Panc1 (cell line): Measurements from ENCODE around the gene KLHL3. TPM values are rescaled to one million over a fixed set of nuclear protein-coding genes. Genes with fewer than 3 reads are reported as not detected.

Experiments used
- ATAC-seq: fragments of 200-7000 bp; cut with Tn5 transposase; 2 replicates; pipeline ENCODE4 v1.9.1; 2020; ENCODE audit warnings: mild to moderate bottlenecking, moderate library complexity
- BruUV-seq: library from RNA; stranded (reverse); fragments of 400-500 nt; replicated peaks from 2 replicates; lab custom pipeline; 2021; lab: Mats Ljungman, UMichigan
- CTCF ChIA-PET: fragments of 300-600 bp; sonication (Branson Sonifier 250); formaldehyde crosslinking; loops from one replicate; lab custom pipeline; 2022; ENCODE audit warnings: antibody characterized with exemption; lab: Charles Lee
- POLR2A ChIA-PET: fragments of 300-600 bp; sonication (Branson Sonifier 250); formaldehyde crosslinking; loops from one replicate; lab custom pipeline; 2022; ENCODE audit warnings: antibody characterized with exemption; lab: Charles Lee
- DNase-seq: peaks from one replicate; pipeline ENCODE4 v3.0.0-alpha.2; 2010; ENCODE audit warnings: low read depth, low spot score
- H3K27ac ChIP-seq: 2 replicates; pipeline ENCODE4 v1.5.1; 2011; ENCODE audit warnings: mild to moderate bottlenecking, low read length, inconsistent platforms
- H3K27me3 ChIP-seq: fragments of 200-500 bp; sonication (Bioruptor generic); 2 replicates; pipeline ENCODE4 v1.6.0; 2014; ENCODE audit warnings: low read length, inconsistent platforms; ENCODE audit not compliant: control insufficient read depth, insufficient read depth
- H3K36me3 ChIP-seq: fragments of 200-500 bp; sonication (Bioruptor generic); 2 replicates; pipeline ENCODE4 v1.5.1; 2014; ENCODE audit warnings: inconsistent platforms, mild to moderate bottlenecking, low read length, moderate library complexity; ENCODE audit not compliant: control insufficient read depth, insufficient read depth
- H3K4me1 ChIP-seq: 2 replicates; pipeline ENCODE4 v1.5.1; 2011; ENCODE audit warnings: inconsistent platforms, mild to moderate bottlenecking, low read length, moderate library complexity; ENCODE audit not compliant: control insufficient read depth, insufficient read depth
- H3K4me3 ChIP-seq, 2 experiments: 2 replicates each; pipeline ENCODE4 v1.5.1; 2011 to 2012; ENCODE audit warnings: low read depth in 2 of 2, low read length in 2 of 2, mild to moderate bottlenecking in 2 of 2, inconsistent platforms in 1 of 2, moderate library complexity in 1 of 2
- H3K9me3 ChIP-seq: fragments of 200-500 bp; sonication (Bioruptor generic); 2 replicates; pipeline ENCODE4 v1.5.1; 2014; ENCODE audit warnings: low read depth, mild to moderate bottlenecking, inconsistent platforms, low read length, moderate library complexity; ENCODE audit not compliant: control insufficient read depth, insufficient read depth
- CTCF ChIP-seq: fragments of 450-650 bp; IDR thresholded peaks from 2 replicates; pipeline ENCODE4 v1.5.1; 2017; ENCODE audit warnings: mild to moderate bottlenecking
- POLR2AphosphoS5 ChIP-seq: IDR thresholded peaks from 2 replicates; pipeline ENCODE4 v1.6.1; 2012; ENCODE audit warnings: mild to moderate bottlenecking, low read depth, low read length, moderate library complexity
- REST ChIP-seq, 2 experiments: IDR thresholded peaks; 2 replicates each; pipeline ENCODE4 v1.6.1; 2011 to 2012; ENCODE audit warnings: low read depth in 2 of 2, control low read depth in 1 of 2, low read length in 1 of 2, mild to moderate bottlenecking in 1 of 2, moderate library complexity in 1 of 2; ENCODE audit not compliant: insufficient read depth in 1 of 2
- SIN3A ChIP-seq: IDR thresholded peaks from 2 replicates; pipeline ENCODE4 v1.6.1; 2012; ENCODE audit warnings: low read depth, mild to moderate bottlenecking, low read length, moderate library complexity, borderline replicate concordance; ENCODE audit not compliant: insufficient read depth
- TCF7L2 ChIP-seq: IDR thresholded peaks from 2 replicates; pipeline ENCODE4 v1.6.1; 2011; ENCODE audit warnings: mild to moderate bottlenecking, low read depth, low read length, inconsistent platforms
- in situ Hi-C: cut with HindIII; loops from 2 replicates; pipeline ENCODE4 v1.10.0; 2016; ENCODE audit warnings: low sequenced_read_pairs, low pct_unique_long_range_greater_than_20kb
- intact Hi-C: fragments of 100-400 bp; cut with micrococcal nuclease; formaldehyde crosslinking; loops from one replicate; pipeline ENCODE4 v1.10.0; 2022; ENCODE audit not compliant: unreplicated experiment
- total RNA-seq: library from RNA; stranded (reverse); gene quantifications from one replicate; pipeline ENCODE4 v1.2.1, GENCODE V29; 2021; ENCODE audit not compliant: unreplicated experiment

KLHL3 gene
- total RNA-seq, 1 experiment from 2014 or later: 1.9 TPM

GRCh38 chr5:137573376-137573775 lies 162.5 kb downstream of the KLHL3 start:
- in situ Hi-C loops (no loop called here), intact Hi-C loops (no loop called here)
- Histone ChIP-seq H3K9me3 (no peaks in the 10 kb centered on the region), H3K27me3 (no peaks in the 10 kb centered on the region), H3K4me3 (no peak overlapping the region), H3K4me1 (no peaks in the 10 kb centered on the region), H3K27ac (no peak overlapping the region), H3K36me3 (no peaks in the 10 kb centered on the region)
- CTCF ChIA-PET: no interaction called here
- TF ChIP-seq CTCF: no peak
- TF ChIP-seq SIN3A: no peak
- no peak for TF ChIP-seq REST (IDR thresholded peaks at IDR 0.05; ENCODE audit: insufficient read depth in 1 of 2, low read depth in 2 of 2, low read length in 1 of 2)
- no peak for TF ChIP-seq TCF7L2
- TF ChIP-seq POLR2AphosphoS5: no peak
- POLR2A ChIA-PET: no interaction called here
- DNase-seq (no peak), ATAC-seq (no peak)
- no TSS peak for BruUV-seq

DNA sequence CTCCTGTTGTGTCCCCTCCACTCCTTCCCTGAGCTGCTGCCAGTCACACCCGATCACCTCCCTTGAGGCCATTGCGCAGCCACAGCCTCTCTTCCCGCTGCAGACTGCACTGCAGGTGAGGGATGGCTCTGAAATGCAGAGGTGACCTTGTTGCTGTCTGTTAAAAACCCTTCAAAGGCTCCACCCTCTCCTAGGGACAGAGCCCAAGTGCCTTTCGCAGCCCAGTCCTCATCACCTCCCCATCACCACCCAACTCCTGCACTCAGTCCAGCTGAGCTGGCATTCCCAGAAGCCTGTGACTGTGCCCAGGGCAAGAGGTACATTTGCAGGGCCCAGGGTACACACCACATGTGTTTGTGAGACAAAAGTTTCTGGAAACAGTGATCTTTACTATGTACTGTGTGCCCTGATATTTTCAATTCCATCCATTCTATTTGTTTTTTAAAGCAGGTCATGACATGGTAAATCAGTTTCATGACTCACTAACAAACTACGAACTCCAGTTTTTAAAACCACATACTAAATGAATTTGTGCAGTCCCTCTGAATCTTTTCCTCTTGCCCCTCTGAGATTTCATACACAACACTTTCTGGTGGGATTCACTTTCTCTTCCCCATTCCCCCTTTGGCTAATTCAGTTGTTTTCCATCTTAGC lies 163.7 kb downstream of the KLHL3 start:
- H3K36me3 ChIP-seq: no peaks in the 10 kb centered on the region
- ATAC-seq (no peak), DNase-seq (no peak)
- H3K9me3 ChIP-seq: no peaks in the 10 kb centered on the region
- no TSS peak for BruUV-seq
- ChIA-PET CTCF (no interaction called here), POLR2A (no interaction called here)
- in situ Hi-C loops: no loop called here
- H3K27ac ChIP-seq: no peak overlapping the region
- H3K4me1 ChIP-seq: no peaks in the 10 kb centered on the region
- H3K27me3 ChIP-seq: no peaks in the 10 kb centered on the region
- no peak overlapping the region for H3K4me3 ChIP-seq
- intact Hi-C loops: no loop called here
- no peak for TF ChIP-seq SIN3A
- TF ChIP-seq CTCF: no peak
- TF ChIP-seq POLR2AphosphoS5: no peak
- no peak for TF ChIP-seq TCF7L2
- no peak for TF ChIP-seq REST (IDR thresholded peaks at IDR 0.05; ENCODE audit: insufficient read depth in 1 of 2, low read depth in 2 of 2, low read length in 1 of 2)
